Astrocyte of the spinal cord (primary cell): ENCODE results near the gene TAS2R41.

Source experiments
- DNase-seq: peaks from one replicate; pipeline ENCODE4 v3.0.0; 2011; ENCODE audit warnings: low read depth, low spot score
- H3K4me3 ChIP-seq: 2 replicates; pipeline ENCODE4 v1.5.1; 2011; ENCODE audit warnings: low read depth, mild to moderate bottlenecking, low read length, moderate library complexity
- CTCF ChIP-seq: IDR thresholded peaks from 2 replicates; pipeline ENCODE4 v1.5.1; 2012; ENCODE audit warnings: low read depth, mild to moderate bottlenecking, low read length, inconsistent platforms
- in situ Hi-C: cut with HindIII; loops from 2 replicates; pipeline ENCODE4 v1.10.0; 2017; ENCODE audit warnings: low sequenced_read_pairs

The TAS2R41 gene

GRCh38 chr7:143496263-143496662 is 18.6 kb downstream of the TAS2R41 start:
- DNase-seq = no peak
- in situ Hi-C loops = no loop called here
- H3K4me3 ChIP-seq = no peak overlapping the region
- TF ChIP-seq CTCF = no peak

DNA sequence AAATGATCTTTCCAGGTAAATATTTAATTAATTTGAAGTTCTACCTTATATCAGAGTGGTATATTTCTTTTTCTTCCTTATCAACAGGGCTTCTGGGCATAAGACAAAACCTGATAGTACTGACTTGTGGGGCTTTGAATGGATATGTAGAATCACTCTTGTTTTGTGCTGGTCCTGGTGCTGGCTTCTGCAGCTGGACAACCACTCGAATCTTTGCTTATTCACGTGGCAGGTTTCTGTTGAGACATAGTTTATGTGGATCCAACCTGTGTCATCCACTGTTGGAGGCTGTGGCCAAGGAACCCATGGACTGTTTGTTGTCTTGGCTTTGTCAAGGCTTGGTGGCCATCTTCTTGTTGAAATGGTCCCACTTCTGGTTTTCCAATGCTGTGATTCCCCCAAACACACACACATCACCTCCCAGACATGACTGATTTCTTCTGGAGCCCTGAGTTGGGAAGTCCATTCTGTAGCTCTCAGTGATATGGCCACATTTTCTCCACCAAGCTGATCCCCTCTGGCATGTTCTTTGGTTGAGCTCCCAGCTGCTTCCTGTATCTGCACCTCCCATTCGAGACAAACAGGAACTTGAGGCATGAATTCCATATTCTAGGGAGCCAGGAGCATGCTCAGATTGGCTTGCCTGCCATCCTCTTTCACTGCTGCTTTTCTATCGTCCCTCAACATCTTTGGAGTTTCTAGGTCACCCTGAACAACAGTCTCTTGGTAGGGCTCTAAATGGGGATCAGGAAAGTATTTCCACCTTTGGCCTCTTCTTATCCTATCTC is 19.5 kb downstream of the TAS2R41 start:
- H3K4me3 ChIP-seq = no peak overlapping the region
- DNase-seq = no peak
- in situ Hi-C loops = no loop called here
- TF ChIP-seq CTCF = no peak

- no peak overlapping the region for H3K4me3 ChIP-seq
- no peak for TF ChIP-seq CTCF
- no peak for DNase-seq
- in situ Hi-C loops = no loop called here
These were observed 21.6 kb downstream of the TAS2R41 start for GRCh38 chr7:143499246-143499645.

GRCh38 chr7:143499743-143500348 is 22.2 kb downstream of the TAS2R41 start:
- in situ Hi-C loops = no loop called here

GRCh38 chr7:143503261-143503660 is 25.6 kb downstream of the TAS2R41 start:
- no peak for TF ChIP-seq CTCF
- in situ Hi-C loops = no loop called here
- no peak for DNase-seq
- H3K4me3 ChIP-seq = no peak overlapping the region

More at GRCh38 chr7:143499743-143500348, 22.2 kb downstream of the TAS2R41 start:
- no peak overlapping the region for H3K4me3 ChIP-seq
- no peak for TF ChIP-seq CTCF
- no peak for DNase-seq

- no peak for TF ChIP-seq CTCF
- no peak for DNase-seq
- H3K4me3 ChIP-seq = no peak overlapping the region
- in situ Hi-C loops = no loop called here
These were observed 26.7 kb downstream of the TAS2R41 start for GRCh38 chr7:143504215-143504936.
